ENCODE measurements around the gene LRRC4C. TPM values are rescaled to one million over a fixed set of nuclear protein-coding genes. Genes with fewer than 3 reads are reported as not detected.

Gene LRRC4C
- total RNA-seq, 1 experiment from 2014 or later = not detected

DNA sequence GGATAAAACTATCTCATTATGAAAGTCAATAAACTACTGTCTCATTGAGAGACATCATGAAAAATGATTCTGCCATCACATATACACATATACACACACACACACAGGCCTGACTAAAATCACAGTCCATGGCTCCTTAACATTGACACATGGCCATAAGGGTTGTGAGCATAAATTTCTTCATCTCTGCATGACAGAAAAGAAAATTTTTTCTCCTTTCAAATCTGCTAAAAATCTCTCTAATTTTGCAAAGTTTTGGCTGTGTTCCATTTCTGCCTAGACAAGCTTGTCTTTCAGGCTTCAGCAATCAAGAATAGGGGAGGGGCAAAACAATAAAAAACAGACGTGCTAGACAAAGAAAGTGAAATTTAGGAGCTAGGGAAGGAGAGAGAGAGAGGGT, 324.5 kb downstream of the LRRC4C start:
- Histone ChIP-seq H3K9me2 (replicated peaks; ENCODE audit: low read length) (no peaks in the 10 kb centered on the region), H3K4me3 (ENCODE audit: low read length) (no peak overlapping the region), H3K9me3 (ENCODE audit: low read length) (no peaks in the 10 kb centered on the region), H3K36me3 (ENCODE audit: low read depth, low read length) (no peaks in the 10 kb centered on the region), H3K4me1 (ENCODE audit: insufficient read depth, low read length) (no peaks in the 10 kb centered on the region), H3K27ac (ENCODE audit: low read length) (no peak overlapping the region), H3K9ac (ENCODE audit: low read length) (no peak overlapping the region), H4K20me1 (ENCODE audit: low read length) (no peaks in the 10 kb centered on the region), H3K27me3 (ENCODE audit: low read length) (no peaks in the 10 kb centered on the region), H3F3A (ENCODE audit: low read length, unreplicated experiment) (no peaks in the 10 kb centered on the region), H3K79me2 (ENCODE audit: low read length) (no peaks in the 10 kb centered on the region), H2AFZ (ENCODE audit: low read length) (no peak overlapping the region), H3K4me2 (ENCODE audit: low read length) (no peak overlapping the region)
- no peak for DNase-seq
- BruUV-seq (replicated peaks) = no TSS peak
- TF ChIP-seq EZH2 (IDR thresholded peaks at IDR 0.05; ENCODE audit: low read length, unreplicated experiment) (no peak), EZH2phosphoT487 (IDR thresholded peaks at IDR 0.05; ENCODE audit: borderline replicate concordance, low read length) (no peak)
- TF ChIP-seq, protein P1, sequence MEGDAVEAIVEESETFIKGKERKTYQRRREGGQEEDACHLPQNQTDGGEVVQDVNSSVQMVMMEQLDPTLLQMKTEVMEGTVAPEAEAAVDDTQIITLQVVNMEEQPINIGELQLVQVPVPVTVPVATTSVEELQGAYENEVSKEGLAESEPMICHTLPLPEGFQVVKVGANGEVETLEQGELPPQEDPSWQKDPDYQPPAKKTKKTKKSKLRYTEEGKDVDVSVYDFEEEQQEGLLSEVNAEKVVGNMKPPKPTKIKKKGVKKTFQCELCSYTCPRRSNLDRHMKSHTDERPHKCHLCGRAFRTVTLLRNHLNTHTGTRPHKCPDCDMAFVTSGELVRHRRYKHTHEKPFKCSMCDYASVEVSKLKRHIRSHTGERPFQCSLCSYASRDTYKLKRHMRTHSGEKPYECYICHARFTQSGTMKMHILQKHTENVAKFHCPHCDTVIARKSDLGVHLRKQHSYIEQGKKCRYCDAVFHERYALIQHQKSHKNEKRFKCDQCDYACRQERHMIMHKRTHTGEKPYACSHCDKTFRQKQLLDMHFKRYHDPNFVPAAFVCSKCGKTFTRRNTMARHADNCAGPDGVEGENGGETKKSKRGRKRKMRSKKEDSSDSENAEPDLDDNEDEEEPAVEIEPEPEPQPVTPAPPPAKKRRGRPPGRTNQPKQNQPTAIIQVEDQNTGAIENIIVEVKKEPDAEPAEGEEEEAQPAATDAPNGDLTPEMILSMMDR (conservative IDR thresholded peaks at IDR 0.05; ENCODE audit: low read depth, low read length) = no peak
- POLR2A ChIA-PET (ENCODE audit: unreplicated experiment) = no interaction called here
- intact Hi-C loops (cut with micrococcal nuclease) = no loop called here
- CTCF ChIA-PET = no interaction called here
- no peak for ATAC-seq

DNA sequence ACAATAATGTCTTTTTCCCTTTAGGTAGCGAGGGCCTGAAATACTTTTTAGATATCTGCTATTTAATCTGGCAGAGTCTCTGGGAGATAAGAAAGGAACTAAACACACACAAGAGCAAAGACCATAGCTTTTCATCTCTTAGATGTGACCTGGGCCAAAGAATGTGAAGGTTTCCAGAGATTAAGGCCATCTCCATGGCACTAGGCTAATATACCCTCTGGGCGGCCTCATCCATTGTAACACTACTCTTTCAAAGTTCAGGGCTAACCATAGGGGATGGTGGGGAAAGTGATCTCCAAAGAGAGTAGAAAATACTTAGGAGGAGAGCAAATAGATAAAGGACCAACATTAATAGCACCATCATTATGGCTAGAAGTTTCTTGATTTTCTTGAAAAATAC, 326.4 kb downstream of the LRRC4C start:
- TF ChIP-seq, protein P1 (conservative IDR thresholded peaks at IDR 0.05; ENCODE audit: low read depth, low read length) = no peak
- TF ChIP-seq EZH2phosphoT487 (IDR thresholded peaks at IDR 0.05; ENCODE audit: borderline replicate concordance, low read length) = no peak
- TF ChIP-seq EZH2 (IDR thresholded peaks at IDR 0.05; ENCODE audit: low read length, unreplicated experiment) = no peak
- ATAC-seq (no peak), DNase-seq (no peak)
- no peak overlapping the region for H2AFZ ChIP-seq (ENCODE audit: low read length)
- H3K4me1 ChIP-seq (ENCODE audit: insufficient read depth, low read length) = no peaks in the 10 kb centered on the region
- H3K79me2 ChIP-seq (ENCODE audit: low read length) = no peaks in the 10 kb centered on the region
- H3K27me3 ChIP-seq (ENCODE audit: low read length) = no peaks in the 10 kb centered on the region
- CTCF ChIA-PET = no interaction called here
- no peak overlapping the region for H3K9ac ChIP-seq (ENCODE audit: low read length)
- intact Hi-C loops (cut with micrococcal nuclease) = no loop called here
- no peaks in the 10 kb centered on the region for H3K36me3 ChIP-seq (ENCODE audit: low read depth, low read length)
- H3K9me3 ChIP-seq (ENCODE audit: low read length) = no peaks in the 10 kb centered on the region
- no peak overlapping the region for H3K27ac ChIP-seq (ENCODE audit: low read length)
- H4K20me1 ChIP-seq (ENCODE audit: low read length) = no peaks in the 10 kb centered on the region
- no peak overlapping the region for H3K4me3 ChIP-seq (ENCODE audit: low read length)
- H3K4me2 ChIP-seq (ENCODE audit: low read length) = no peak overlapping the region
- no peaks in the 10 kb centered on the region for H3K9me2 ChIP-seq (replicated peaks; ENCODE audit: low read length)
- POLR2A ChIA-PET (ENCODE audit: unreplicated experiment) = no interaction called here
- no peaks in the 10 kb centered on the region for H3F3A ChIP-seq (ENCODE audit: low read length, unreplicated experiment)
- no TSS peak for BruUV-seq (replicated peaks)

DNA sequence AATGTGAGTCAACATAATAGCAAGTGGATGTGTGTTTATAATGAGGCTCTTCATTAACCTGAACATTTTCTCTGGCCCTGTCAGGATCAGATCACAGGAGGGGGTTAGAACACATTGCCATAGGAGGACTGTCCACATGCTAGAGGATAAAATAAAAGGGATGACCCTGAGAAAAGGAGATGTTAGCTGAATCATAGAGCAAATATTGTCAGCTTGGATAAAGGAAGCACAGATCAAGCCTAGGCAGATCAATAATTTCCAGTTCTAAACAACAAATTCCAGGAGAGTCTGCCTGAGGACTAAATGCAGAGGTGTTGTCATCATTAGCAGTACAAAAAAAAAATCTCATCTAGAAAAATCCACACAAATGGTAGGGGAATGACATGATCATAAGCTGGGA, 337.9 kb downstream of the LRRC4C start:
- ChIA-PET POLR2A (ENCODE audit: unreplicated experiment) (no interaction called here), CTCF (no interaction called here)
- Histone ChIP-seq H3K79me2 (ENCODE audit: low read length) (no peaks in the 10 kb centered on the region), H2AFZ (ENCODE audit: low read length) (no peak overlapping the region), H3K4me2 (ENCODE audit: low read length) (no peak overlapping the region), H3K36me3 (ENCODE audit: low read depth, low read length) (no peaks in the 10 kb centered on the region), H3K9ac (ENCODE audit: low read length) (no peak overlapping the region), H3K4me3 (ENCODE audit: low read length) (no peak overlapping the region), H3K9me3 (ENCODE audit: low read length) (no peaks in the 10 kb centered on the region), H4K20me1 (ENCODE audit: low read length) (no peaks in the 10 kb centered on the region), H3K9me2 (replicated peaks; ENCODE audit: low read length) (no peaks in the 10 kb centered on the region), H3K27ac (ENCODE audit: low read length) (no peak overlapping the region), H3K27me3 (ENCODE audit: low read length) (no peaks in the 10 kb centered on the region), H3F3A (ENCODE audit: low read length, unreplicated experiment) (no peaks in the 10 kb centered on the region), H3K4me1 (ENCODE audit: insufficient read depth, low read length) (no peaks in the 10 kb centered on the region)
- BruUV-seq (replicated peaks) = no TSS peak
- no peak for ATAC-seq
- intact Hi-C loops (cut with micrococcal nuclease) = no loop called here
- no peak for DNase-seq
- TF ChIP-seq EZH2 (IDR thresholded peaks at IDR 0.05; ENCODE audit: low read length, unreplicated experiment) (no peak), EZH2phosphoT487 (IDR thresholded peaks at IDR 0.05; ENCODE audit: borderline replicate concordance, low read length) (no peak)
- TF ChIP-seq, protein P1 (conservative IDR thresholded peaks at IDR 0.05; ENCODE audit: low read depth, low read length) = no peak
